ENCODE results near the gene CREB5.

DNA sequence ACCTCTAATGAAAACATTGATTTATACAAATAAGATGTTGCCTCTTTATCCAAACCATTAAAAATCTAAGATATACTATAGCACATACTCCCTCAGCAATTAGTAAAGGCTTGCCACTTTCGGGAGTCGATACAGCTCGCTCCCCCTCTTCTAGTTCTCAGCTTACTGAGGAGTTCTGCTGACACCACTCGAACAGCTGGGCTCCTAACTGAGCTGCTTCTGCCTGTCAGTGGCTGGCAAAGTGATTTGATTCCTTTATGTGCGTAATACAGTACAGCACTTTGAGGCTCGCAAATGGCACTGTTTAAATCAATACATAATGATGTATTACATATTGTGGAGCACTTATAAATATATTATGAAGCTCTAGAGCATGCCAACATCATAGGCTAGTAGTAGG, 241.8 kb downstream of the CREB5 start:
- TF ChIP-seq POLR2A (IDR thresholded peaks at IDR 0.05) = no peak
- TF ChIP-seq CTCF (IDR thresholded peaks at IDR 0.05 in 8 of 11, conservative IDR thresholded peaks at IDR 0.05 in 3 of 11) = no peak
- no peak for TF ChIP-seq POLR2AphosphoS5 (IDR thresholded peaks at IDR 0.05)

Measured in spleen (tissue), 7 donors.